Tibial nerve (tissue), 3 donors: Measurements from ENCODE around the gene CASQ1.

Experiments
- CTCF ChIP-seq, 5 experiments: fragments of 200-600 bp in 3 of 5; fragments of 450-650 bp in 2 of 5; sonication (generic) in 3 of 5; IDR thresholded peaks; one replicate each; pipeline ENCODE4 v1.5.1; 2016 to 2019; ENCODE audit warnings: antibody characterized with exemption in 5 of 5, mild to moderate bottlenecking in 3 of 5, moderate library complexity in 2 of 5
- POLR2A ChIP-seq, 2 donors: fragments of 450-650 bp; IDR thresholded peaks; one replicate each; pipeline ENCODE4 v1.6.1; 2017; ENCODE audit warnings: antibody characterized with exemption in 2 of 2, mild to moderate bottlenecking in 2 of 2, moderate library complexity in 2 of 2

DNA sequence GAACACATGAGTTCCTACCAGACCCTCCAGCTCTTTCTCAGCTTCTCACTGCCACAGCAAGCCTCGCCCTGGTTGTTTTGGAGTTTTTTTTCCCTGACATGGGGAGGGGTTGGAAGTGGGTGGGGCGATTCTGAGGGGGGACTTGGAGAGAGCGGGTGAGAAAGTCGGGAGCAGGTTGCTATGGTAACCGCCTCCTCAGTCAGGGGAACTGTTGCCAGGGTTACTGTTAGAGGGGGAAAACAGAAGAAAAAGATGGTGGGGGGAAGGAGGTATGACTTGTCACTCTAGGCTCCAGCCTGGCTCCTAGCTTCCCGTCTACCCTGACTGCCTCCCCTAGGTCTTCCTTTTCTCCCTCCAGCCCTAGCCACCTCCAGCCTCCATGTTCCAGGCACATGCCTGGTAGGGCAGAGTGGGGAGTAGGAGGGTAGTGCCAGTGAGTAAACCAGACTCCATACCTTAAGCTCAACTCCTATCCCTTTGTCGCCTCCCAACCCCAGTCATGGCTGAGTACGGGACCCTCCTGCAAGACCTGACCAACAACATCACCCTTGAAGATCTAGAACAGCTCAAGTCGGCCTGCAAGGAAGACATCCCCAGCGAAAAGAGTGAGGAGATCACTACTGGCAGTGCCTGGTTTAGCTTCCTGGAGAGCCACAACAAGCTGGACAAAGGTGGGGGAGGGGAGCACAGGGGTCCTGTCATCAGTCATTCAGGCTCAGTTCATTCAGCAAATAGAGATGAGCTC lies 20.8 kb downstream of the CASQ1 start:
- TF ChIP-seq CTCF (IDR thresholded peaks at IDR 0.05) (no peak), POLR2A (IDR thresholded peaks at IDR 0.05) (no peak)
